ENCODE data around the gene ZNF529. TPM values are rescaled to one million over a fixed set of nuclear protein-coding genes. Genes with fewer than 3 reads are reported as not detected.

Gene ZNF529
- total and polyA plus RNA-seq, 2 experiments from 2014 or later, result 6.3 to 15.0 TPM

GRCh38 chr19:36574741-36575140 lies 1.6 kb upstream of the ZNF529 start:
- Histone ChIP-seq H3K27me3 (replicated peaks; ENCODE audit: insufficient read depth) (no peaks in the 10 kb centered on the region), H4K20me1 (ENCODE audit: insufficient read depth) (no peaks in the 10 kb centered on the region), H3K4me2 (ENCODE audit: unreplicated experiment) (peak overlapping the region; percentile 83), H3K9me3 (ENCODE audit: low read depth) (no peaks in the 10 kb centered on the region), H2AFZ (no peak overlapping the region), H3K9ac (no peak overlapping the region), H3K36me3 (ENCODE audit: low read depth) (peaks cover 21% of the 10 kb centered on the region), H3K9me2 (ENCODE audit: insufficient read depth) (no peaks in the 10 kb centered on the region), H3K4me1 (ENCODE audit: insufficient read depth) (peaks cover 6% of the 10 kb centered on the region; the same call in 1 of the 2 replicates), H3K79me2 (ENCODE audit: insufficient read depth) (peaks cover 92% of the 10 kb centered on the region), H3K4me3 (peak overlapping the region; percentile 94), H3K27ac (no peak overlapping the region), H3F3A (ENCODE audit: insufficient read depth) (no peaks in the 10 kb centered on the region)
- no peak for TF ChIP-seq EZH2phosphoT487 (IDR thresholded peaks at IDR 0.05; ENCODE audit: insufficient read depth, low read depth)
- TF ChIP-seq EZH2 (IDR thresholded peaks at IDR 0.05; ENCODE audit: insufficient read depth, poor library complexity, severe bottlenecking), result no peak
- 94 to 97% methylated on average over 2 of the region's 2 CpGs for WGBS, 2 experiments (ENCODE audit: low coverage in 1 of 2, low lambda C conversion rate in 2 of 2, missing lambda C conversion rate in 2 of 2)
- in situ Hi-C loops (cut with MboI), result no loop called here
- DNase-seq, result peak; percentile 7

GRCh38 chr19:36573895-36574720 lies 1.0 kb upstream of the ZNF529 start:
- H3K27ac ChIP-seq, result peak overlapping the region; percentile 80
- 35 to 38% methylated on average over 18 of the region's 18 CpGs for WGBS, 2 experiments (ENCODE audit: low coverage in 1 of 2, low lambda C conversion rate in 2 of 2, missing lambda C conversion rate in 2 of 2)
- peak overlapping the region; percentile 92 for H2AFZ ChIP-seq
- H4K20me1 ChIP-seq (ENCODE audit: insufficient read depth), result no peaks in the 10 kb centered on the region
- no peaks in the 10 kb centered on the region for H3F3A ChIP-seq (ENCODE audit: insufficient read depth)
- H3K4me1 ChIP-seq (ENCODE audit: insufficient read depth), result peaks cover 6% of the 10 kb centered on the region; the same call in 1 of the 2 replicates
- in situ Hi-C loops (cut with MboI), result no loop called here
- H3K4me2 ChIP-seq (ENCODE audit: unreplicated experiment), result peak overlapping the region; percentile 83
- TF ChIP-seq EZH2phosphoT487 (IDR thresholded peaks at IDR 0.05; ENCODE audit: insufficient read depth, low read depth) (no peak), EZH2 (IDR thresholded peaks at IDR 0.05; ENCODE audit: insufficient read depth, poor library complexity, severe bottlenecking) (no peak)
- no peaks in the 10 kb centered on the region for H3K27me3 ChIP-seq (replicated peaks; ENCODE audit: insufficient read depth)
- H3K79me2 ChIP-seq (ENCODE audit: insufficient read depth), result peaks cover 95% of the 10 kb centered on the region
- H3K9me2 ChIP-seq (ENCODE audit: insufficient read depth), result no peaks in the 10 kb centered on the region
- peak overlapping the region; percentile 94 for H3K9ac ChIP-seq
- peak overlapping the region; percentile 94 for H3K4me3 ChIP-seq
- H3K9me3 ChIP-seq (ENCODE audit: low read depth), result no peaks in the 10 kb centered on the region
- peaks cover 15% of the 10 kb centered on the region for H3K36me3 ChIP-seq (ENCODE audit: low read depth)
- peak; percentile 62 for DNase-seq

GRCh38 chr19:36572593-36573019 lies 486 bp downstream of the ZNF529 start:
- Histone ChIP-seq H3K27me3 (replicated peaks; ENCODE audit: insufficient read depth) (no peaks in the 10 kb centered on the region), H3K9me3 (ENCODE audit: low read depth) (no peaks in the 10 kb centered on the region), H2AFZ (peak overlapping the region; percentile 92), H3K9me2 (ENCODE audit: insufficient read depth) (no peaks in the 10 kb centered on the region), H3K9ac (peak overlapping the region; percentile 94), H3K79me2 (ENCODE audit: insufficient read depth) (peaks cover 100% of the 10 kb centered on the region), H3K27ac (peak overlapping the region; percentile 80), H3K4me2 (ENCODE audit: unreplicated experiment) (peak overlapping the region; percentile 83), H3K36me3 (ENCODE audit: low read depth) (peaks cover 8% of the 10 kb centered on the region), H4K20me1 (ENCODE audit: insufficient read depth) (no peaks in the 10 kb centered on the region), H3K4me1 (ENCODE audit: insufficient read depth) (peaks cover 6% of the 10 kb centered on the region; the same call in 1 of the 2 replicates), H3F3A (ENCODE audit: insufficient read depth) (no peaks in the 10 kb centered on the region), H3K4me3 (peak overlapping the region; percentile 94)
- 2% methylated on average over 11 of the region's 11 CpGs for WGBS, 2 experiments (ENCODE audit: low coverage in 1 of 2, low lambda C conversion rate in 2 of 2, missing lambda C conversion rate in 2 of 2)
- no peak for DNase-seq
- in situ Hi-C loops (cut with MboI), result no loop called here
- no peak for TF ChIP-seq EZH2 (IDR thresholded peaks at IDR 0.05; ENCODE audit: insufficient read depth, poor library complexity, severe bottlenecking)
- TF ChIP-seq EZH2phosphoT487 (IDR thresholded peaks at IDR 0.05; ENCODE audit: insufficient read depth, low read depth), result no peak

GRCh38 chr19:36564391-36564790 lies 8.7 kb downstream of the ZNF529 start:
- in situ Hi-C loops (cut with MboI), result no loop called here
- Histone ChIP-seq H3K9me3 (ENCODE audit: low read depth) (no peaks in the 10 kb centered on the region), H3K4me1 (ENCODE audit: insufficient read depth) (no peaks in the 10 kb centered on the region), H3K9ac (no peak overlapping the region), H3K9me2 (ENCODE audit: insufficient read depth) (no peaks in the 10 kb centered on the region), H3K4me2 (ENCODE audit: unreplicated experiment) (no peak overlapping the region), H4K20me1 (ENCODE audit: insufficient read depth) (no peaks in the 10 kb centered on the region), H2AFZ (no peak overlapping the region), H3K27me3 (replicated peaks; ENCODE audit: insufficient read depth) (no peaks in the 10 kb centered on the region), H3K36me3 (ENCODE audit: low read depth) (peaks cover 29% of the 10 kb centered on the region; the same call in 1 of the 2 replicates), H3K79me2 (ENCODE audit: insufficient read depth) (peaks cover 100% of the 10 kb centered on the region), H3F3A (ENCODE audit: insufficient read depth) (no peaks in the 10 kb centered on the region), H3K27ac (no peak overlapping the region), H3K4me3 (no peak overlapping the region)
- DNase-seq, result no peak
- 97 to 100% methylated on average over 1 of the region's 1 CpG for WGBS, 2 experiments (ENCODE audit: low coverage in 1 of 2, low lambda C conversion rate in 2 of 2, missing lambda C conversion rate in 2 of 2)
- no peak for TF ChIP-seq EZH2phosphoT487 (IDR thresholded peaks at IDR 0.05; ENCODE audit: insufficient read depth, low read depth)
